GM19455 (cell line): ENCODE measurements around the gene RDH14.

Experiments used
- ATAC-seq: cut with Tn5 transposase; IDR thresholded peaks from one replicate; pipeline ENCODE4 v1.9.1; 2021; ENCODE audit not compliant: unreplicated experiment

RDH14 gene

GRCh38 chr2:18522484-18523146 is 37.8 kb downstream of the RDH14 start:
- no peak for ATAC-seq

- peak; percentile 92 for ATAC-seq
These were observed 39.7 kb downstream of the RDH14 start for GRCh38 chr2:18520451-18521425.

DNA sequence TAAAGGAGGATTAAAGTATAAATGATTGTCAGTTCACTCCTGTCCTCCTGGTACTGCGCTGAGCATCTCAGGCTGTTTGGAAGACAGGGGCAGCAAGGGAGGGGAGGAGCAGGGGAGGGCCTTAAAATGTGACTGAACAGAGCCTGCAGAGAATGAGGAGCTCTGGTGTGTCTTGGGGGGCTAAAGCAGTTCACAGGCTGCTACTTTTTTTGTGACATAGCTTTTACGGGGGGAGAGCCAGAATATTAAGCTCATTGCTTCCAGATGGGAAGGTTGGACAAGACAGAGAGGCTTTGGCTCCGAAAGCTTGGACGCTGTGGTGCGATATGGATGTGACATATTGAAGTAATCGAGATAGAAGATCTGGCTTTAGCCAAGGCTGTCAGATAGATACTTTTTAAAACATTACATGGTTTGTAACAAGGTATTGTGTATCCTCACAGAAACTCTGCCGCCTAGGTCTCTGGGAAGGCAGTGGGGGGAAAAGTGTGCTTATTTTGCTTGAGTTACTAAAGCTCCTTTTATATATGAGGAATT is 40.5 kb downstream of the RDH14 start:
- no peak for ATAC-seq

- ATAC-seq, result no peak
These were observed 42.0 kb downstream of the RDH14 start for GRCh38 chr2:18518116-18519111.

DNA sequence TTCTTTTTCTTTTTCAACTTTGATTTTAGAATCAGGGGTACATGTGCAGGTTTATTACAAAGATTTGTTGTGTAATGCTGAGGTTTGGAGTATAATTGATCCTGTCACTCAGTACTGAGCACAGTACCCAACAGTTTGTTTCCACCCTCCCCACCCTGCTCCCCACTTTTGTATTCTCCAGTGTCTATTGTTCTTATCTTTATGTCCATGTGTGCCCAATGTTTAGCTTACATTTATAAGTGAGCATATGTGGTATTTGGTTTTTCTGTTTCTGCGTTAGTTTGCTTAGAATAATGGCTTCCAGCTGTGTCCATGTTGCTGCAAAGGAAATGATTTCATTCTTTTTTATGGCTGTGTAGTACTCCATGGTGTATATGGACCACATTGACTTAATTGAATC is 43.1 kb downstream of the RDH14 start:
- ATAC-seq, result no peak

DNA sequence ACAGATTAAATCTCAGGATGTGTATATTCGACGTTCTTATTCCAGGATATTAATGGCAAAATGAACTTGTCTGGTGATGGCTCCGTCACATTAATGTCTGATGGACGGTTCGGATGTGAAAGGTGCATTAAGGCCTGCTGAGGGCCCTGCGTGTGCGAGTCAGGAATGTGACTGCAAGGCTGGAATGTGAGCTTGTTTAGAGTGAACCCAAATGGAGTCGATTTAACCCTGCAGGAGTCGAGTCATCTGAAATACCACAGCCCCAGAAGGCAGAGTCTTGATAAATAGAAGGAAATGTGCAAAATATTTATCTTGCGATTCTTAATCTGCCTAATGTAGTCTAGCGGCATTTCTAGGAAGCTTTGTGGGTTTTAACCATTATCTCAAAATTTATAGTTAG is 44.3 kb downstream of the RDH14 start:
- no peak for ATAC-seq

DNA sequence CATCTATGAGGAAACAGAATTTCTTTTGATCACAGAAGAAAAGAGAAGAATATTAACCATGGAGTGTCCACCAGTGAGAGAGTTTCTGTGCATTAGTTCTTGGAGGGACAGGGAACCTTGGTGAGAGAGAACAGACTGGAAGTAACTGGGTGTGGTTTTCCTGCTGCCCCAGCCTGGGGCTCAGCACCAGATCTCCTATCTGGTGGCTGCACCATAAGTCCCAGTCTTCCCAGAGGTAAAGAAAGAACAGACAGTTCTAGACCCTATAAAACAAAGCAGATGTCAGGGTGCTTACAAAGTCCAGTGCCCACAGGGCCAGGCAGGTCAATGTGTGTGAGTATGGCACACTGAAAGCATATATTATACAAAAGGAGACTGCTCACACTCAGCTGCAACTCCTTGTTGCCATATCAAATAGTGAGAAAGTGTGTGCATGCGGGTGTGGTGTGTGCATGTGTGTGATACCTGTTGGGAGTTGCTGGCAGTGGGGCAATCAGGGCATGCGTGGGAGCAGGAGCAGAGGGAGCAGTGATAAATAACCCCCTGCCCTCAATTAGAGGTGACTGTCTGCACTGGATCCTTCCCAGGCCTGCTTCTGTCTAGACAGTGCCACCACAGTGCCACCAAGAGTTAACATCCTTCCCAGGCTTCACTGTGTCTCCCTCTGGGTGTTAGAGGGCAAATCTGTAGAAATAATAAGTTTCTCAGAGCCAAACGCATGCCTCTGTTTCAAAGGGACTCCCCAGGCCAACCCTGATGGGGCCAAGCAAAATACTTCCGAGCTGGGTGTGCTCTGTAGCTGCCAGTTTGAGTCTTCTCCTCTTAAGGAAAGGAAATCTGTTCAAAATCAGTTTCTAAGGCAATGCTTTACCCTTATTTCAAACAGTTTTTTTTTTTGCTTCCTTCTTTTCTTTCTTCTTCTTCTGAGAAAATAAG is 45.7 kb downstream of the RDH14 start:
- ATAC-seq, result no peak

GRCh38 chr2:18510775-18511174 is 49.7 kb downstream of the RDH14 start:
- no peak for ATAC-seq

- ATAC-seq, result no peak
These were observed 53.5 kb downstream of the RDH14 start for GRCh38 chr2:18506883-18507509.

DNA sequence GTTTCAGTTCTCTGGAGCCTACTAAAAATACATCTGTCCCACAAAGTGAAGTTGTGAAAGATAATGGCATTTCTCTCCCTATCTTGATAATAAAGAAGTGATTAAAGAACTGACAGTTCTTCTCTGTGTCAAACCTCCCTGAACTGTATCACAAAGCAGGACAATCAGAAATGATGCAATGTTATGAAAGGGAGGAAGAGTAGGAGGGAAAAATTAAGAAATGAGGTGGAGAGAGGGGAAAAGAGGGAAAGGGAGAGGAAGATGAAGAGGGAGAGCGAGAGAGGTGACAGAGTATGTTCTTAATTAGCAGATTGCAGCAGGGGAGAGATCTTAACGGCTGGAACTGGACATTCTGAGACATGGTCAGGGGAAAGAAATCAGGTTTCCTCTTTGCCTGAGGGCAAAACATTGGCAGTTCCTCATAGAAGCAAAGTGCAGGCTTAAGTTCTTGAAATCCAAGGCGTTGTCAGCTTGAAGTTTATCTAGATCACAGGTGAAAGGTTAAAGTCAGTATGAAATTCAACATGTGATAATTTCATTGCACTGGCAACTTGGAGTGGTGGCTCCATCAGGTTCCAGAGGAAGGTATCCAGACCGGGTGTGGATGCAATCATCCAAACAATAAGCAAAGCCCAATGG is 54.6 kb downstream of the RDH14 start:
- no peak for ATAC-seq
